Neural cell (in vitro differentiated cells): ENCODE data around the gene EGFL7. TPM values are rescaled to one million over a fixed set of nuclear protein-coding genes. Genes with fewer than 3 reads are reported as not detected.

Source experiments
- H2AFZ ChIP-seq: fragments of 200-600, 300-800 bp; sonication (generic), shearing (Covaris generic); 2 replicates; pipeline ENCODE4 v1.6.0; 2014; ENCODE audit warnings: low read depth, mild to moderate bottlenecking, antibody characterized with exemption, low read length, moderate library complexity
- H3F3A ChIP-seq: fragments of 200-600 bp; shearing (Covaris generic); 2 replicates; pipeline ENCODE4 v1.6.1; 2016; ENCODE audit warnings: mild to moderate bottlenecking, moderate library complexity, mixed read lengths, antibody characterized with exemption, low read length; ENCODE audit not compliant: insufficient read depth, poor library complexity, severe bottlenecking
- H3K27ac ChIP-seq: fragments of 200-600, 300-800 bp; sonication (generic), shearing (Covaris generic); 2 replicates; pipeline ENCODE4 v1.5.1; 2014; ENCODE audit warnings: mild to moderate bottlenecking, low read length, moderate library complexity
- H3K27me3 ChIP-seq: fragments of 300-800, 200-600 bp; sonication (generic), shearing (Covaris generic); 2 replicates; pipeline ENCODE4 v1.6.0; 2014; ENCODE audit warnings: mild to moderate bottlenecking, low read depth, low read length, moderate library complexity; ENCODE audit not compliant: insufficient read depth
- H3K36me3 ChIP-seq: fragments of 300-800, 200-600 bp; sonication (generic), shearing (Covaris generic); 2 replicates; pipeline ENCODE4 v1.5.1; 2014; ENCODE audit warnings: mild to moderate bottlenecking, antibody characterized with exemption, low read length, moderate library complexity; ENCODE audit not compliant: insufficient read depth
- H3K4me2 ChIP-seq: fragments of 300-800, 200-600 bp; sonication (generic), shearing (Covaris generic); 2 replicates; pipeline ENCODE4 v1.6.0; 2014; ENCODE audit warnings: mild to moderate bottlenecking, low read length
- H3K4me3 ChIP-seq: fragments of 300-800, 200-600 bp; sonication (generic), shearing (Covaris generic); 2 replicates; pipeline ENCODE4 v1.5.1; 2014; ENCODE audit warnings: mild to moderate bottlenecking, low read length, moderate library complexity
- H3K79me2 ChIP-seq: fragments of 200-600 bp; shearing (Covaris generic); replicated peaks from 2 replicates; pipeline ENCODE4 v1.6.0; 2014; ENCODE audit warnings: mild to moderate bottlenecking, low read length, moderate library complexity; ENCODE audit not compliant: insufficient read depth
- H3K9ac ChIP-seq: fragments of 300-800, 200-600 bp; sonication (generic), shearing (Covaris generic); 2 replicates; pipeline ENCODE4 v1.6.1; 2016; ENCODE audit warnings: mild to moderate bottlenecking, low read length, mixed read lengths
- H3K9me2 ChIP-seq: fragments of 200-600 bp; shearing (Covaris generic); 2 replicates; pipeline ENCODE4 v1.6.1; 2016; ENCODE audit warnings: mild to moderate bottlenecking, low read length, mixed read lengths; ENCODE audit not compliant: insufficient read depth
- H3K9me3 ChIP-seq: fragments of 200-600, 300-800 bp; sonication (generic), shearing (Covaris generic); 2 replicates; pipeline ENCODE4 v1.6.1; 2016; ENCODE audit warnings: mild to moderate bottlenecking, mixed run types, low read length, moderate library complexity, mixed read lengths
- H4K20me1 ChIP-seq: fragments of 200-600 bp; shearing (Covaris generic); 2 replicates; pipeline ENCODE4 v1.6.1; 2016; ENCODE audit warnings: mild to moderate bottlenecking, mixed run types; ENCODE audit not compliant: insufficient read depth
- CTCF ChIP-seq: fragments of 450-650 bp; IDR thresholded peaks from 2 replicates; pipeline ENCODE4 v1.5.1; 2014; ENCODE audit warnings: antibody characterized with exemption, mild to moderate bottlenecking, moderate library complexity; ENCODE audit not compliant: poor library complexity, severe bottlenecking
- EP300 ChIP-seq: fragments of 450-650 bp; conservative IDR thresholded peaks from 2 replicates; pipeline ENCODE4 v1.6.1; 2014; ENCODE audit warnings: antibody characterized with exemption, mild to moderate bottlenecking, moderate library complexity; ENCODE audit not compliant: poor library complexity, severe bottlenecking
- EZH2 ChIP-seq: fragments of 200-600, 300-800 bp; shearing (Covaris generic), sonication (generic); IDR thresholded peaks from 2 replicates; pipeline ENCODE4 v1.6.1; 2014; ENCODE audit warnings: antibody characterized with exemption, low read length, borderline replicate concordance, mild to moderate bottlenecking; ENCODE audit not compliant: insufficient read depth, poor library complexity, severe bottlenecking
- MXI1 ChIP-seq: fragments of 450-650 bp; conservative IDR thresholded peaks from 2 replicates; pipeline ENCODE4 v1.6.1; 2014; ENCODE audit warnings: antibody characterized with exemption, mild to moderate bottlenecking; ENCODE audit not compliant: poor library complexity, severe bottlenecking
- POLR2AphosphoS5 ChIP-seq: IDR thresholded peaks from 2 replicates; pipeline ENCODE4 v1.6.1; 2012
- RAD21 ChIP-seq: fragments of 450-650 bp; conservative IDR thresholded peaks from 2 replicates; pipeline ENCODE4 v1.6.1; 2014; ENCODE audit warnings: antibody characterized with exemption, mild to moderate bottlenecking, moderate library complexity
- SMC3 ChIP-seq: fragments of 450-650 bp; conservative IDR thresholded peaks from 2 replicates; pipeline ENCODE4 v1.6.1; 2014; ENCODE audit warnings: antibody characterized with exemption, mild to moderate bottlenecking, moderate library complexity; ENCODE audit not compliant: poor library complexity
- TAF1 ChIP-seq: IDR thresholded peaks from 2 replicates; pipeline ENCODE4 v1.6.1; 2012; ENCODE audit warnings: low read depth
- polyA plus RNA-seq: library from polyadenylated mRNA; depleted of rRNA; stranded (reverse); fragments of >200 nt; gene quantifications from 2 replicates; pipeline ENCODE4 v1.2.3, GENCODE V29; 2014
- TF ChIP-seq, protein P1 (sequence below): IDR thresholded peaks from 2 replicates; pipeline ENCODE4 v1.6.1; 2012; ENCODE audit warnings: borderline replicate concordance

The EGFL7 gene
- polyA plus RNA-seq, 1 donor from 2014 or later: 12.5 TPM

DNA sequence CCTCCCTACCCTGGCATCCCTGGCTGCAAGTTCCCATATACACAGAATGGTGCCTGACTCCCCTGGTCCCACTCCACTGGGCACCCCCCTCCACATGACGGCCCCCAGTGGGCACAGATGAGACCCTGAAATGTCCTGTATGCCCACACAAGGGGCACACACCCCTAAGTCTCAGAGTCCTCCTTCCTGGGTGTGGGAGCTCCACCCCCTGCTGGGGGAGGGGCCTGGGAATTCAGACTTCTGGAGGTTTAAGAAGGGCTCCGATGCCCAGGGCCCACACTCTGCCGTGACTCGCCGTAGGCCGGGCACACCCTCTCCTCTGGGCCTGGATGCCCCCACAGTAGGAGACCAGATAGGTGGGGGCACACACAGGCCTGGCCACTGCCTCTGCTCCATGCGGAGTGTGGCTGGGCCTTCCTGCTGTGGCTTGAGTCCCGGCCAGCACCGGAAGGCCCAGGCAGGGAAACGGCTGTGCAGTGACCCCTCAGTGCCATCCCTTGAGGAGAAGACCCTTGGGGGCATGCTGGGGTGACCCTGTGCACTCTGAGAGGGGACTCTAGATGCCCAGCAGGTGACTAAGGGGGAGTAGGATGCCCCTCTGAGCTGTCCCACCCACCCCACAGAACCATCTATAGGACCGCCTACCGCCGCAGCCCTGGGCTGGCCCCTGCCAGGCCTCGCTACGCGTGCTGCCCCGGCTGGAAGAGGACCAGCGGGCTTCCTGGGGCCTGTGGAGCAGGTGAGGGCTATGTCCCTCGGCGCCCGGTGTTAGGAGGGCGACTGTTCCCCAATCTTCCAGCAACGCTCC lies 6.5 kb downstream of the EGFL7 start:
- Histone ChIP-seq H4K20me1 (no peaks in the 10 kb centered on the region), H3K4me3 (no peak overlapping the region), H3K9me3 (no peaks in the 10 kb centered on the region), H3K36me3 (no peaks in the 10 kb centered on the region), H3F3A (no peaks in the 10 kb centered on the region), H2AFZ (no peak overlapping the region), H3K79me2 (no peaks in the 10 kb centered on the region), H3K27me3 (no peaks in the 10 kb centered on the region), H3K4me2 (no peak overlapping the region), H3K9ac (no peak overlapping the region), H3K9me2 (no peaks in the 10 kb centered on the region), H3K27ac (no peak overlapping the region)
- TF ChIP-seq EZH2 (no peak), TAF1 (no peak), POLR2AphosphoS5 (no peak), EP300 (no peak), SMC3 (no peak), RAD21 (no peak), MXI1 (no peak), CTCF (no peak)
- TF ChIP-seq, protein P1, sequence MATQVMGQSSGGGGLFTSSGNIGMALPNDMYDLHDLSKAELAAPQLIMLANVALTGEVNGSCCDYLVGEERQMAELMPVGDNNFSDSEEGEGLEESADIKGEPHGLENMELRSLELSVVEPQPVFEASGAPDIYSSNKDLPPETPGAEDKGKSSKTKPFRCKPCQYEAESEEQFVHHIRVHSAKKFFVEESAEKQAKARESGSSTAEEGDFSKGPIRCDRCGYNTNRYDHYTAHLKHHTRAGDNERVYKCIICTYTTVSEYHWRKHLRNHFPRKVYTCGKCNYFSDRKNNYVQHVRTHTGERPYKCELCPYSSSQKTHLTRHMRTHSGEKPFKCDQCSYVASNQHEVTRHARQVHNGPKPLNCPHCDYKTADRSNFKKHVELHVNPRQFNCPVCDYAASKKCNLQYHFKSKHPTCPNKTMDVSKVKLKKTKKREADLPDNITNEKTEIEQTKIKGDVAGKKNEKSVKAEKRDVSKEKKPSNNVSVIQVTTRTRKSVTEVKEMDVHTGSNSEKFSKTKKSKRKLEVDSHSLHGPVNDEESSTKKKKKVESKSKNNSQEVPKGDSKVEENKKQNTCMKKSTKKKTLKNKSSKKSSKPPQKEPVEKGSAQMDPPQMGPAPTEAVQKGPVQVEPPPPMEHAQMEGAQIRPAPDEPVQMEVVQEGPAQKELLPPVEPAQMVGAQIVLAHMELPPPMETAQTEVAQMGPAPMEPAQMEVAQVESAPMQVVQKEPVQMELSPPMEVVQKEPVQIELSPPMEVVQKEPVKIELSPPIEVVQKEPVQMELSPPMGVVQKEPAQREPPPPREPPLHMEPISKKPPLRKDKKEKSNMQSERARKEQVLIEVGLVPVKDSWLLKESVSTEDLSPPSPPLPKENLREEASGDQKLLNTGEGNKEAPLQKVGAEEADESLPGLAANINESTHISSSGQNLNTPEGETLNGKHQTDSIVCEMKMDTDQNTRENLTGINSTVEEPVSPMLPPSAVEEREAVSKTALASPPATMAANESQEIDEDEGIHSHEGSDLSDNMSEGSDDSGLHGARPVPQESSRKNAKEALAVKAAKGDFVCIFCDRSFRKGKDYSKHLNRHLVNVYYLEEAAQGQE: no peak

- Histone ChIP-seq H3F3A (no peaks in the 10 kb centered on the region), H3K4me2 (no peak overlapping the region), H2AFZ (no peak overlapping the region), H3K4me3 (no peak overlapping the region), H4K20me1 (no peaks in the 10 kb centered on the region), H3K27ac (no peak overlapping the region), H3K79me2 (no peaks in the 10 kb centered on the region), H3K9ac (no peak overlapping the region), H3K9me2 (no peaks in the 10 kb centered on the region), H3K9me3 (no peaks in the 10 kb centered on the region), H3K36me3 (no peaks in the 10 kb centered on the region), H3K27me3 (no peaks in the 10 kb centered on the region)
- TF ChIP-seq CTCF (no peak), EP300 (no peak), EZH2 (no peak)
Observed at GRCh38 chr9:136669791-136670464, 7.2 kb downstream of the EGFL7 start.
